Activated T-cell treated with anti-CD3 and anti-CD28 coated beads, Interleukin-2, amount 50 U/mL, for 72 hours (primary cell): ENCODE measurements around the gene PSMC6. TPM values are rescaled to one million over a fixed set of nuclear protein-coding genes. Genes with fewer than 3 reads are reported as not detected.

ENCODE experiments used
- ATAC-seq, 2 donors: fragments of 150-1000 bp; cut with Tn5 transposase; replicated peaks in 1 of 2; 2 replicates each; pipeline ENCODE4 v1.10.0; 2021; ENCODE audit warnings: moderate library complexity in 2 of 2, mild to moderate bottlenecking in 1 of 2
- DNase-seq, 2 donors: peaks; one replicate each; pipeline ENCODE4 v3.0.0; 2021 to 2022; ENCODE audit warnings: mixed read lengths in 1 of 2
- H3K27ac Mint-ChIP-seq: one replicate; pipeline ENCODE4 v1.8.0; 2022; ENCODE audit warnings: mild to moderate bottlenecking, moderate library complexity, mixed read lengths
- H3K27me3 Mint-ChIP-seq: one replicate; pipeline ENCODE4 v1.8.0; 2022; ENCODE audit warnings: low read depth, mixed read lengths
- H3K36me3 Mint-ChIP-seq, 2 donors: one replicate each; pipeline ENCODE4 v1.8.0; 2022; ENCODE audit warnings: mixed read lengths in 2 of 2, mild to moderate bottlenecking in 1 of 2; ENCODE audit not compliant: insufficient read depth in 2 of 2
- H3K4me1 Mint-ChIP-seq: one replicate; pipeline ENCODE4 v1.8.0; 2022; ENCODE audit warnings: low read depth, mixed read lengths
- H3K4me3 Mint-ChIP-seq, 2 donors: one replicate each; pipeline ENCODE4 v1.8.0; 2022; ENCODE audit warnings: mild to moderate bottlenecking in 2 of 2, mixed read lengths in 2 of 2, moderate library complexity in 2 of 2
- H3K9me3 Mint-ChIP-seq, 2 donors: one replicate each; pipeline ENCODE4 v1.8.0; 2022; ENCODE audit warnings: mixed read lengths in 2 of 2
- total RNA-seq, 2 donors: library from RNA; stranded (reverse); gene quantifications; one replicate each; pipeline ENCODE4 v1.2.3, GENCODE V29; 2022

The PSMC6 gene
- total RNA-seq, 2 donors from 2014 or later = 90.0 to 91.1 TPM

DNA sequence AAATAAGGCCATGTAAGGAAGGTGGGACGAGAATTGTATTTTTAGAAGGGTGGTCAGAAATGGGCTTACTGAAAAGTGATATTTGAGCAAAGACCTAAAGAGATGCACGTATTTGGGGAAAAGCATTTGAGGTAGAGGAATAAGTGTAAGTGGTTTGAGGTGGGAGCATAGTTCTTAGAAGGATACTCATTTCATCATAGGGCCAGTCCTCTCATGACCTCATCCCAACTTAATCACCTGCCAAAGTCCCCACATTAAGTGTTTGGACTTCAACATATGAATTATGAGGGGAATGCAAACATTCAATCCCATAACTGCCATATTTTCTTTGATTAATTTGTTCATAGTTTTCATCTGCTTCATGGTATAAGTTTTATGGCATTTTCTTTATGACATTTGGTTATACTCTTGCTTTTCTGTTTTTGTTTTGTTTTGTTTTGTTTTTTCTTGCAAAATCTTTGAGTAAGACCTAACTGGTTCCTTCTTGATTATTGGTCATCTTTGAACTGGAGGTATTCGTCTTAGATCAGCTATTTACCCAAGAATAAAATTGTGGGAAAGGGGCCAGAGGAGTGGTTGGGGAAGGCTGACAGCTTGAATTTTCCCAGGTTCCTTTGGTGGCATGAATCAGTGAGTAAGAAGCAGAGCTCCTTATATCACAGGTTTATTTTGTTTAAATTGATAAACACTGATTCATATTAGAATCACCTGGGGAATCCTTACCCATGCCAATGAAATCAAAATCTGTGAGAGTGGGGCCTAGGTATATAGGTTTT lies 60.2 kb downstream of the PSMC6 start:
- no peak overlapping the region for H3K4me3 Mint-ChIP-seq
- H3K36me3 Mint-ChIP-seq = peaks cover 4 to 18% of the 10 kb centered on the region in 2 donors
- ATAC-seq (no peak), DNase-seq (no peak)
- H3K9me3 Mint-ChIP-seq = no peaks in the 10 kb centered on the region
- H3K4me1 Mint-ChIP-seq = peaks cover 21% of the 10 kb centered on the region
- peak overlapping the region; percentile 76 for H3K27ac Mint-ChIP-seq
- no peaks in the 10 kb centered on the region for H3K27me3 Mint-ChIP-seq

GRCh38 chr14:52769887-52770286 lies 62.9 kb downstream of the PSMC6 start:
- no peaks in the 10 kb centered on the region for H3K9me3 Mint-ChIP-seq
- peaks cover 4 to 13% of the 10 kb centered on the region in 2 donors for H3K36me3 Mint-ChIP-seq
- DNase-seq (no peak), ATAC-seq (peak in 1 of 2 donors; percentile 26)
- no peaks in the 10 kb centered on the region for H3K27me3 Mint-ChIP-seq
- H3K4me1 Mint-ChIP-seq = peaks cover 10% of the 10 kb centered on the region
- H3K4me3 Mint-ChIP-seq = peak overlapping the region in 1 of 2 donors; percentile 5
- peak overlapping the region; percentile 20 for H3K27ac Mint-ChIP-seq

DNA sequence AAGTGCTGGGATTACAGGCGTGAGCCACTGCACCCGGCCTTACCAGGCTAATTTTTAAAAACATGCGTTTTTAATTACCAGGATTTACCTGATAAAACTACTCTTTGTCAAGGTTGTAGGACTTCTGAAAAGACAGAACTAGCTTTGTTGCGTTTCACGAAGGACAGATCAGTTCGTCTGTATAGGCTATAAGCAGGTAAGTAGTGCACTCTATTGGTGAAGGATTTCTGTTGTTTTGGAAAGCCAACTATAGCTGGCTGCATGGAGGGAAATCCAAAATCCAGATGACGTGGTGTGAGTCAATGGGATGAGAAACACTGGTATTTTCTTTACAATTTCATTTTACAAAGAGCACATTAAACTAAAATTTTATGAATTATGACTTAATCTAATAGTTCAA lies 69.8 kb downstream of the PSMC6 start:
- H3K4me1 Mint-ChIP-seq = no peaks in the 10 kb centered on the region
- H3K27me3 Mint-ChIP-seq = no peaks in the 10 kb centered on the region
- ATAC-seq = no peak
- DNase-seq = no peak
- no peak overlapping the region for H3K4me3 Mint-ChIP-seq
- H3K9me3 Mint-ChIP-seq = no peaks in the 10 kb centered on the region
- H3K36me3 Mint-ChIP-seq = peaks cover 1 to 5% of the 10 kb centered on the region in 2 donors
- H3K27ac Mint-ChIP-seq = no peak overlapping the region

Other genes with a start within 250 kb of the PSMC6 start
- 1 to 10 TPM; 4.0 to 6.7 TPM for gene TXNDC16, start 154.7 kb upstream of the PSMC6 start, total RNA-seq
- under 1 TPM; 0.12 to 0.46 TPM for gene GPR137C, start 154.4 kb upstream of the PSMC6 start, total RNA-seq
- 100 to 1,000 TPM in 1 of 2 donors, 10 to 100 TPM in 1; 84.8 to 107 TPM for gene ERO1A, start 11.6 kb upstream of the PSMC6 start, total RNA-seq
- 10 to 100 TPM; 15.5 to 16.2 TPM for gene STYX, start 23.0 kb downstream of the PSMC6 start, total RNA-seq
- gene GNPNAT1, start 84.4 kb downstream of the PSMC6 start, total RNA-seq = 10 to 100 TPM; 16.3 to 19.9 TPM
- 10 to 100 TPM; 12.1 to 18.8 TPM for gene FERMT2, start 243.8 kb downstream of the PSMC6 start, total RNA-seq